GM19467 (cell line): ENCODE data around the gene INCENP.

Source experiments
- ATAC-seq: cut with Tn5 transposase; IDR thresholded peaks from one replicate; pipeline ENCODE4 v1.9.1; 2021; ENCODE audit warnings: mild to moderate bottlenecking, moderate library complexity; ENCODE audit not compliant: unreplicated experiment

INCENP gene

GRCh38 chr11:62140304-62141110, 16.7 kb downstream of the INCENP start:
- no peak for ATAC-seq

DNA sequence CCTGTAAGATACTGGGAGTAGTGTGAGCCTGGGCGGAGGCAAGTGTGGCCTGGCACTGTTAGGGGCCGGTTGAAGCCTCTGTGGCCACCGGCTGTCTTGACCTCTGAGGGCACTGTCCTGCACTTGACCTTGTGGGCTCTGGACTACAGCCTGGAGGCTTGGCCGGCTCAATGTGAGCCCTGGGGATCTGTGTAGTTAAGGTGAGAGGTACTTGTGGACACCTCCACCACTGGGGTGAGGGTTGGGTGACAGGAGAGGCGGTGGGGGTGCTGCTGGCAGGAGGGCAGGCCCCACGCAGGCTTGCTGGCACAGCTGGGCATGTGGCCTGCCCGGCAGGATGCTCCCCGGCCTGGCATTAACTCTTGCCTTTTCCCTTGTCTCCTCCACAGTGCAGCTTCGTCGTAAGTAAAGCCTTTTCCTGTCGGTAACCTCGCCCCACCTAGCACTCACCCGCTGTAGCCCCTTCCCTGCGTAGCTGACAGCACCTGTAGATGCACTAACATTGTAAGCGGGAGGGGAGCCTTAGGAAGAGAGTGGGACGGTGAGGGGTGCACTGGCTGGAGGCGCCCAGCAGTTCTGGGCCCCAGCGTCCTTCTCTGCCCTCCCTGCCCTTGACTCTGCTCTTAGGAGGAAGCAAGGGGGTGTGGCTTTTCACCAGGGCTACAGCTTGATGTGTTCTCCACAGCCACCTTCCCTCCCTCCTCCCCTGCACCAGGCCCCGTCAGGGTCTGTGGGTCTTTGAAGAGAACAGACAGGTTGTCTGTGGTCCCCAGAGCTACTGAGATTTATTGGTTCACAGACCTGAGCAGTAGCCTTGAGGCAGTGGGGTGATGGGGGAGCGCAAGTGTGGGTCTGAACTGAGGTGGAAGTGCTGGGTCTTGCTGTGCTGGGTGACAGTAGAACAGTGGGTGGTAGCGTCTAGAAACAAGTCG, 17.6 kb downstream of the INCENP start:
- ATAC-seq: no peak

GRCh38 chr11:62142043-62142375, 18.2 kb downstream of the INCENP start:
- ATAC-seq: no peak

- ATAC-seq: no peak
Measured at GRCh38 chr11:62142921-62143320, 19.1 kb downstream of the INCENP start.

- no peak for ATAC-seq
Measured at GRCh38 chr11:62143727-62144126, 19.9 kb downstream of the INCENP start.

- no peak for ATAC-seq
Measured at GRCh38 chr11:62144641-62145255, 20.9 kb downstream of the INCENP start.

- ATAC-seq: no peak
Measured at GRCh38 chr11:62145261-62145871, 21.6 kb downstream of the INCENP start.

DNA sequence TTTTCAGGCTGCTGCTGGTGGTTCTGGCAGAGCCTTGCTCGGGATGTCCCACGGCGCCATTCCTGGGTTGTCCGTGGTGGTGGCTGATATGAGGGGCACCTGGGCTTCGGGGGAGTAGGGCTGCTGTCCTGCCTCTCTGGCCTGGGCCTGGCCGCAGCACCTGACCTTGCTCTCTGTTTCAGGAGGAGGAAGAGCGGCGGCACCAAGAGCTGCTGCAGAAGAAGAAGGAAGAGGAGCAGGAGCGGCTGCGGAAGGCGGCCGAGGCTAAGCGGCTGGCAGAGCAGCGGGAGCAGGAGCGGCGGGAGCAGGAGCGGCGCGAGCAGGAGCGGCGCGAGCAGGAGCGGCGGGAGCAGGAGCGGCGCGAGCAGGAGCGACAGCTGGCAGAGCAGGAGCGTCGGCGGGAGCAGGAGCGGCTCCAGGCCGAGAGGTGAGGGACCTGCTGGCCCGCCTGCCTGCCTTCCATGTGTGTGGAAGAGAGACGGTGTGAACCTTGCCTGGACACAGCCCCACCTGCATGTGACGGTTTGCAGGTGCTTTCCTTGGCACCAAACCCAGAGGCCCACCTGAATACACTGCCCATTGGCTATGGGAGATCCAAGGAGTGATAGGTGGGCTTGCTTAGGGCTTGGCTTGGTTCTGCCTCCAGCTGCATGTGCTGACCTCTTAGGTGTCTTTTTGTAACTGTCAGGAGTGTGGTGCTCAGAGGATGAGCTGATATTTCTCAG, 22.8 kb downstream of the INCENP start:
- no peak for ATAC-seq

DNA sequence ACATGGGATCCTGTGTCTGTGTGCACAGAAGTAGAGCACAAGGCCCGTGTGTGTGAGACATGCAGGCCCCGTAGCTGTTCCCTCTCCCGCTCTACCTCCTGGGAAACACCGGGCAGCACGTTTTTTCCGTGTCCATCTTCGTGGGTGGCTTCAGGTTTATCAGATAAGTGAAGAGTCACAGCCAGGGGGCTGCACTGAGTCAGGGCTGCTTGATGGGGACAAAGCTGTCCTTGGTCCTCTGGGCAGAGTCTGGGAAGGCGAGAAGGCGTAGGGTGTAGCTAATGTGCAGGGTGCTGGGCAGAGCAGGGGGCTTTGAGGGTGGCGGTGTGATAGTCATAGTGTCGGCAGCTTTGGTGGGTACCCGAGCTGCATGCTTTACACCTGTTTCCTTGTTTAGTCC, 23.7 kb downstream of the INCENP start:
- no peak for ATAC-seq

GRCh38 chr11:62148271-62148980, 24.6 kb downstream of the INCENP start:
- no peak for ATAC-seq

GRCh38 chr11:62149986-62150886, 26.4 kb downstream of the INCENP start:
- no peak for ATAC-seq

DNA sequence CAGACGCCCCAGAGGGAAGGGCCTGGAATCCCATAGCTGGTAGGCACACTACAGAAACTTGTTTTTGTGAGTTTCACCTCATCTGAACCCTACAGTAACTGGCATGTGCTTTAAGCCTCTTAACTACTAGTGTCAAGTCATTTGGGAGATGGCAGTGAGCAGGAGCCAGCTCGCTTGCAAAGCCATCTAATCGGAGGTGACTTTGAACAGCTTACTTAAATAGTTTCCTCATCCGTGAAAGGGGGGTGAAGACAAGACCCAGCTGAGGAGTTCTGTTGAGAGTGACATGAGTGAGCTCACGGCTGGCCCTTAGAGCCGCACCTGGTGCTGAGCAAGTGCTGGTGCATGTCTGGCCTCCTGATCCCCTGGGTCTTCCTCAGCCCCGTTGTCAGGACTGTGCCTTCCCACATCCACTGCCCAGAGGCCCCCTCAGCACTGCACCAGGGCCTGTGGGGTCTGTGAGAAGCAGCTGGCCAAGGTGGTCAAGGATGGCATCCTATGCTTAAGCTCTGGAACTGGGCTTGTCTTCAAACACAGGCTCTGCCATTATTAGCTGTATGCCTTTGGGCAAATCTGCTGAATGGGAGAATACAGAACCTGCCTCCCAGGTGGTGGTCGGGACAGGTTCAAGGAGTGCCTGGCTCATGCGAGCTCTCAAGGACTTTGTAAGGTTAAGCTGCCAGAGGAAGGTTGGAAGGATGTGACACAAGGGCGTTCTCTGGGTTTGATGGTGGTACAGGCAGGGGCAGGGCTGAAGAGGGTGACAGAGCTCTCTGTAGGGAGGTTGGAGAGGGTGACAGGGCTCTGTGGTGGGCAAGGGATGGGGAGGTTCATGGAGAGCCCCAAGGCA, 27.3 kb downstream of the INCENP start:
- no peak for ATAC-seq

- ATAC-seq: no peak
Measured at GRCh38 chr11:62151737-62152102, 27.9 kb downstream of the INCENP start.

DNA sequence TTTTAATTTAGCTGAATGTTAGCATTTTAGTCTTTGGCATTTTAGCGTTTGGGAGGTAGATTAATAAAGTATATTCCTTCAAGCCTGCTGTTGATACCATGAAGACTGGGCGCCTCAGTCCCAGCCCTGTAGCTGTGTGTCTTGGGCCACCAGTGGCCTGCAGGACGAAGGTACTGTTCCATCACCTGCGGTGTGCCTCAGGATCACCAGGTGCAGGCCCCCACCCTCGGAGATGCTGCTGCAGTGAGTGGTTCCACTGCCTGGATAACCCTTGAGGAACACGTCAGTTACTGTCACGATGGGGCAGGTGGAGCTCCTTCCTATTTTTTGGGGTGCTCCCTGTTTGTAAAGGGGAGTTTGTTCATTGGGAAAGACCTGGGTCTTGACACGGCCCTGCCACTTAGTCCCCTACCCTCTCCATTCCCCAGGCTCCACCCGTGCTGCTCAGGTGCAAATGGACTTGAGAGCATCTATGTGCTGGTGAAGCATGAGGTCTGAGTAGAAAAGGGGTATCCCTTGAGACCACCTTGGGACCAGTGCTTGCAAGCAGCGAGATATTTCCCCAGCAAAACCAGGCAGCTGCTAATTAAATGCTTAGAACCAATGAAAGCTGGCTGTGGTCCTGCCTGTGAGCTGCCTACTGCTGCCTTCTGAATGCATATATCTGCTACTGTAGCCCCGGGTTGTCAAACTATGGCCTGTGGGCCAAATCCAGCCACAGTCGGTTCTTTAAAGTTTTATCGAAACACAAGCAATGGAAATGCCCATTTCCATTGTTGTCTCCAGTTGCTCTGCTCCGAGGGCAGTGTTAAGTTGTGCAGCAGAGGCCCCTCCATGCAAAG, 28.7 kb downstream of the INCENP start:
- ATAC-seq: no peak

DNA sequence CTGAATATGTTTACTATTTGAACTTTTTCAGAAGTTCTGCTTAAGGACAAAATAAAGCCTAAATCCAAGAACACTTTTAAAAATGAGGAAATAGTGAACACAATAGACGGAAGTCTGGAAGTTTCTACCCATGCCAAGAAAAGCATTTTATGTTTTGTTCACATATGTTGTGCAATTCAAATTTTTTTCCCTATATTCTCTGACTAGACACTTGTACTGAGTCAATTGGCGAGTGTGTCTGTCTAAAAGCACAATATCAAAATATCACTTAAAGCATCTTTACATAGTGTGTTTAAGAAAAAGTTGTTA, 29.2 kb downstream of the INCENP start:
- no peak for ATAC-seq

- ATAC-seq: no peak
Measured at GRCh38 chr11:62153617-62154016, 29.8 kb downstream of the INCENP start.

DNA sequence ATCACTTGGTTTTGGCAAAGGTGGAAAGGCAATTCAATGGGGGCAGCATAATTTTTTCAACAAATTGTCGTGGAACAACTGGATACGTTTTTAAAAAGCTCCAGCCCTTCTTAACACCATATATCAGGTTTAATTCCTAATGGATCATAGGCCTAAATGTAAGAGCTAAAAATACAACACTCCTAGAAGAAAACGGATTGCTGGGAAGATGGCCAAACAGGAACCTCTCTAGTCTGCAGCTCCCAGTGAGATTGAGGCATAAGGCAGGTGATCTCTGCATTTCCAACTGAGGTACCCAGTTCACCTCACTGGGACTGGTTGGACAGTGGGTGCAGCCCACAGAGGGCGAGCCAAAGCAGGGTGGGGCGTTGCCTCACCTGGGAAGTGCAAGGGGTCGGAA, 33.8 kb downstream of the INCENP start:
- no peak for ATAC-seq
